Lower lobe of right lung (tissue), 2 donors: ENCODE measurements around the gene TIMP2. TPM values are rescaled to one million over a fixed set of nuclear protein-coding genes. Genes with fewer than 3 reads are reported as not detected.

Experiments used
- ATAC-seq, 2 donors: fragments of 200-7000 bp; cut with Tn5 transposase; one replicate each; pipeline ENCODE4 v1.9.1; 2020 to 2022; ENCODE audit warnings: mild to moderate bottlenecking in 2 of 2, moderate library complexity in 2 of 2
- DNase-seq: peaks from one replicate; pipeline ENCODE4 v3.0.0-alpha.2; 2020
- H3K27ac ChIP-seq: fragments of 200-600 bp; one replicate; pipeline ENCODE4 v1.8.0; 2022
- H3K27me3 ChIP-seq: fragments of 200-600 bp; one replicate; pipeline ENCODE4 v1.8.0; 2022; ENCODE audit warnings: low read depth
- H3K36me3 ChIP-seq: fragments of 200-600 bp; one replicate; pipeline ENCODE4 v1.8.0; 2022; ENCODE audit warnings: mild to moderate bottlenecking
- H3K4me1 ChIP-seq: fragments of 200-600 bp; one replicate; pipeline ENCODE4 v1.8.0; 2022
- H3K4me3 ChIP-seq: fragments of 200-600 bp; one replicate; pipeline ENCODE4 v1.8.0; 2022; ENCODE audit warnings: mild to moderate bottlenecking
- H3K9me3 ChIP-seq: fragments of 200-600 bp; one replicate; pipeline ENCODE4 v1.8.0; 2022
- CTCF ChIP-seq: fragments of 200-600 bp; IDR thresholded peaks from one replicate; pipeline ENCODE4 v1.8.0; 2022; ENCODE audit warnings: antibody characterized with exemption, mild to moderate bottlenecking
- intact Hi-C: fragments of 100-400 bp; cut with DNase I; formaldehyde crosslinking; loops from one replicate; pipeline ENCODE4 v1.11.0; 2022
- total RNA-seq: library from RNA; stranded (reverse); fragmentation: NEBNext Ultra II Directional; extraction: Animal tissue kit (Norgen Biotek cat#: 25700); gene quantifications from one replicate; pipeline ENCODE4 v1.2.1, GENCODE V29; 2021
- donor health status: DM: no; HTN: yes; CAD: no; lungs with severe emphysema.

TIMP2 gene
- total RNA-seq, 1 donor from 2014 or later, result 260 TPM

DNA sequence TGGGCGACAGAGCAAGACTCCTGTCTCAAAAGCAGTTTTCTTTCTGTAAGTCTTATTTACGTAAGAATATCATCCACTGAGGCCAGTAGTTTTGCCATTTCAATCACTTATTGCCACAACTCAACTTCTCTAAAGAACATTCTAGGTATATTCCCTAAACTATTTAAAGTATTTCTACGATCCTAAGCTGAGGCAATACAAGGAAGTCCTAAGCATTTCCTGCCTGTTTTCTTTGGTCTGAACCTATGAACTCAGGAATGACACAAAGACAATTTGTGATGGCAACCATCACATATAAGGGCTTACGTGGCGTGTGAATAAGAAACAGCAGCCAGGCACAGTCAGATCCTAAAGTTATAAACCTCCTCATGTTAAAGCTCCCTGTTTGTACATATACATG, 98.8 kb downstream of the TIMP2 start:
- Histone ChIP-seq H3K9me3 (no peaks in the 10 kb centered on the region), H3K27ac (no peak overlapping the region)
- peak; percentile 34 to 37 for ATAC-seq

GRCh38 chr17:78825696-78826095, 99.5 kb downstream of the TIMP2 start:
- no peak overlapping the region for H3K4me3 ChIP-seq
- no peak for TF ChIP-seq CTCF
- H3K9me3 ChIP-seq, result no peaks in the 10 kb centered on the region
- no peaks in the 10 kb centered on the region for H3K27me3 ChIP-seq
- intact Hi-C loops, result no loop called here
- ATAC-seq (no peak), DNase-seq (no peak)
- H3K36me3 ChIP-seq, result peaks cover 100% of the 10 kb centered on the region
- H3K27ac ChIP-seq, result no peak overlapping the region
- H3K4me1 ChIP-seq, result peaks cover 10% of the 10 kb centered on the region

More for the DNA sequence above, 98.8 kb downstream of the TIMP2 start:
- Histone ChIP-seq H3K4me1 (peaks cover 10% of the 10 kb centered on the region), H3K4me3 (no peak overlapping the region), H3K36me3 (peaks cover 100% of the 10 kb centered on the region), H3K27me3 (no peaks in the 10 kb centered on the region)
- DNase-seq, result no peak
- intact Hi-C loops, result no loop called here
- no peak for TF ChIP-seq CTCF

GRCh38 chr17:78824240-78824639, 100.9 kb downstream of the TIMP2 start:
- Histone ChIP-seq H3K4me1 (peaks cover 17% of the 10 kb centered on the region), H3K4me3 (no peak overlapping the region), H3K27me3 (no peaks in the 10 kb centered on the region), H3K27ac (no peak overlapping the region), H3K36me3 (peaks cover 100% of the 10 kb centered on the region), H3K9me3 (no peaks in the 10 kb centered on the region)
- no peak for TF ChIP-seq CTCF
- intact Hi-C loops, result no loop called here
- DNase-seq (no peak), ATAC-seq (no peak)

DNA sequence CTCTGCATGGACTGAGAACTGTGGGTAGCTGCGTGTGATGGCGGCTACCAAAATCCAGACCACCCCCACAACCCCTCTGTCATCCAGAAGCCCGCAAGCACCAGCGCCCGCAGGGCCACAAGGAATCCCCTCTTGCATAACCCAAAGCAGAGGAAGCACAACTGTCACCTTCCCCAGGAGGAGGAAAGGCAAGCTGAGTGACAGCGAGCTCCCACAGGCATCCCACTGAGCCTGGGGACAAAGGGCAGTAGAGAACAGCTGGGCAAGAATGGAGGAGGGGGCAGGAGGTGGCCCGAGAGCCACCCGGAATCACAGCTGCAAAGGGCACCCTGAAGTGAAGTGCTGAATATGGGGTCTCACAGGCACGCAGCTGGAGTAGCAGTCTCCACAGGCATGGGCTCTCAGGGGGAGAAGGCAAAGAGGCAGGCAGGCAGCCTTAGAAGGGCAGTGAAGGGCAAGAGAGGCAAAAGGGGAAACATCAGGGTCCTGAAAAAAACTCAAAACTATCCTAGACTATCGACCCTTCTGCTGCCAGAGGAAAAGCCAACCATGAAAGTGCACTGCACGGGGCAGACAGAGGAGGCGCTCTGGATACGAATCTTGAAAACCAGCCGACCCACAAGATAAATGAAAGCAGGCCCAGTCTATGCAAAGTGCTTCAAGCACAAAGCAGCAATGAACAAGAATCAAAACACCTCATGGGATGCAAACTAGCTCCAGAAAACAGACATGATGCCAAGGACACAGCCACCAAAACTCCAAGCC, 101.7 kb downstream of the TIMP2 start:
- Histone ChIP-seq H3K27me3 (no peaks in the 10 kb centered on the region), H3K9me3 (no peaks in the 10 kb centered on the region), H3K36me3 (peaks cover 100% of the 10 kb centered on the region), H3K4me3 (no peak overlapping the region), H3K27ac (no peak overlapping the region), H3K4me1 (peaks cover 22% of the 10 kb centered on the region)
- DNase-seq, result no peak
- TF ChIP-seq CTCF, result no peak
- intact Hi-C loops, result no loop called here
- no peak for ATAC-seq

GRCh38 chr17:78822552-78822951, 102.6 kb downstream of the TIMP2 start:
- Histone ChIP-seq H3K4me1 (peaks cover 30% of the 10 kb centered on the region), H3K27ac (no peak overlapping the region), H3K4me3 (no peak overlapping the region), H3K36me3 (peaks cover 100% of the 10 kb centered on the region), H3K27me3 (no peaks in the 10 kb centered on the region), H3K9me3 (no peaks in the 10 kb centered on the region)
- no peak for TF ChIP-seq CTCF
- intact Hi-C loops, result no loop called here
- ATAC-seq (no peak), DNase-seq (peak; percentile 14)
